ENCODE data around the gene OBSL1. TPM values are rescaled to one million over a fixed set of nuclear protein-coding genes. Genes with fewer than 3 reads are reported as not detected.

Gene OBSL1
- total RNA-seq, 4 donors from 2014 or later: 85.0 to 135 (median 98.3) TPM

DNA sequence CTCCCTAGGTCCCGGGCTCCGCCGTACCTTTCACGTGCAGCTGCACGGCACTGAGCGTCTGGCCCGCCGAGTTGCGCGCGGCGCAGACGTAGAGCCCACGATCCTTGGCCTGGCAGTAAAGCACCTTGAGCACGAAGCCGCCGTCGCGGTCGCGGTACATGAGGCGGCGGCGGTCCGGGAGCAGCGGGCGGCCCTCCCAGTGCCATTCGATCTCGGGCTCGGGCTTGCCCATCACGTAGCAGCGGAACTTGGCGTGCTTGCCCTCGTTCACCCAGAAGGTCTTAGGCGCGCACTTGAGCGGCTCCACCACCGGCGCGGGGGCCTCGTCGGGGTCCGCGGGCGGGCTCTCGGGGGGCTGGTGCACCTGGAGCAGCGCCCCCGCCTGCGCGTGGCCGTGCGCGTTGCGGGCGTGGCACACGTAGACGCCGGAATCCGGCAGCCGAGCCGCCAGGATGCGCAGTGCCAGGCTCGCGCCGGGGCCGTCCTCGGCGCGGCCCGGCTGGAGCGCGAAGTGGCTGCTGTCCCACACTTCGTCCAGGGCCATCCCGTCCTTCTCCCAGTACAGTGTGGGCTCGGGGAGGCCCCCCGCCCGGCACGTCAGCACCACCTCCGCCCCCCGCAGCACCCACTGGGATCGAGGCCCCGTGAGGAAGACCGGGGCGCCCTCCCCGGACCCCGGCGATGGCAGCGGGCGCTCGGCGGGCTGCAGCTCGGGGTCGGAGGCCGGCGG lies 980 bp downstream of the OBSL1 start:
- H3K9me3 ChIP-seq: no peaks in the 10 kb centered on the region
- TF ChIP-seq, protein P1, sequence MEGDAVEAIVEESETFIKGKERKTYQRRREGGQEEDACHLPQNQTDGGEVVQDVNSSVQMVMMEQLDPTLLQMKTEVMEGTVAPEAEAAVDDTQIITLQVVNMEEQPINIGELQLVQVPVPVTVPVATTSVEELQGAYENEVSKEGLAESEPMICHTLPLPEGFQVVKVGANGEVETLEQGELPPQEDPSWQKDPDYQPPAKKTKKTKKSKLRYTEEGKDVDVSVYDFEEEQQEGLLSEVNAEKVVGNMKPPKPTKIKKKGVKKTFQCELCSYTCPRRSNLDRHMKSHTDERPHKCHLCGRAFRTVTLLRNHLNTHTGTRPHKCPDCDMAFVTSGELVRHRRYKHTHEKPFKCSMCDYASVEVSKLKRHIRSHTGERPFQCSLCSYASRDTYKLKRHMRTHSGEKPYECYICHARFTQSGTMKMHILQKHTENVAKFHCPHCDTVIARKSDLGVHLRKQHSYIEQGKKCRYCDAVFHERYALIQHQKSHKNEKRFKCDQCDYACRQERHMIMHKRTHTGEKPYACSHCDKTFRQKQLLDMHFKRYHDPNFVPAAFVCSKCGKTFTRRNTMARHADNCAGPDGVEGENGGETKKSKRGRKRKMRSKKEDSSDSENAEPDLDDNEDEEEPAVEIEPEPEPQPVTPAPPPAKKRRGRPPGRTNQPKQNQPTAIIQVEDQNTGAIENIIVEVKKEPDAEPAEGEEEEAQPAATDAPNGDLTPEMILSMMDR (IDR thresholded peaks at IDR 0.05): peak in 1 of 5 experiments; percentile 19
- TF ChIP-seq POLR2A (IDR thresholded peaks at IDR 0.05): no peak
- TF ChIP-seq EP300 (IDR thresholded peaks at IDR 0.05): peak in 1 of 2 donors; percentile 33
- peak overlapping the region; percentile 73 to 92 (median 82) for H3K27ac ChIP-seq
- peaks cover 0 to 20% (median 3%) of the 10 kb centered on the region in 4 donors for H3K4me1 ChIP-seq
- no peak for DNase-seq (ENCODE audit: low spot score in 2 of 2)
- no peaks in the 10 kb centered on the region for H3K27me3 ChIP-seq
- WGBS, 2 donors: 12 to 18% methylated on average over 27 to 32 of the region's 95 CpGs
- peak overlapping the region; percentile 59 to 94 (median 68) for H3K4me3 ChIP-seq
- peaks cover 0 to 30% (median 0%) of the 10 kb centered on the region in 3 donors for H3K36me3 ChIP-seq

- H3K4me3 ChIP-seq: peak overlapping the region in 3 of 4 donors; percentile 59 to 94 (median 76)
- 65 to 71% methylated on average over 6 of the region's 6 CpGs for WGBS, 2 donors
These were observed 1.7 kb downstream of the OBSL1 start for GRCh38 chr2:219569635-219570034.

GRCh38 chr2:219569041-219569440 lies 2.3 kb downstream of the OBSL1 start:
- no peaks in the 10 kb centered on the region for H3K27me3 ChIP-seq
- TF ChIP-seq, protein P1 (IDR thresholded peaks at IDR 0.05): no peak
- TF ChIP-seq POLR2A (IDR thresholded peaks at IDR 0.05) (no peak), EP300 (IDR thresholded peaks at IDR 0.05) (no peak)
- H3K4me3 ChIP-seq: no peak overlapping the region
- peaks cover 0 to 43% (median 0%) of the 10 kb centered on the region in 3 donors for H3K36me3 ChIP-seq
- H3K9me3 ChIP-seq: no peaks in the 10 kb centered on the region
- 86 to 88% methylated on average over 6 of the region's 6 CpGs for WGBS, 2 donors
- no peak overlapping the region for H3K27ac ChIP-seq
- H3K4me1 ChIP-seq: peaks cover 0 to 20% (median 3%) of the 10 kb centered on the region in 4 donors
- DNase-seq (ENCODE audit: low spot score in 2 of 2): no peak

More at GRCh38 chr2:219569635-219570034, 1.7 kb downstream of the OBSL1 start:
- Histone ChIP-seq H3K4me1 (peaks cover 0 to 20% (median 3%) of the 10 kb centered on the region in 4 donors), H3K36me3 (peaks cover 0 to 37% (median 0%) of the 10 kb centered on the region in 3 donors), H3K27me3 (no peaks in the 10 kb centered on the region), H3K9me3 (no peaks in the 10 kb centered on the region), H3K27ac (peak overlapping the region in 1 of 4 donors; percentile 92)
- DNase-seq (ENCODE audit: low spot score in 2 of 2): no peak
- TF ChIP-seq POLR2A (IDR thresholded peaks at IDR 0.05): no peak
- TF ChIP-seq, protein P1 (IDR thresholded peaks at IDR 0.05): no peak
- TF ChIP-seq EP300 (IDR thresholded peaks at IDR 0.05): no peak

- H3K4me1 ChIP-seq: peaks cover 0 to 20% (median 3%) of the 10 kb centered on the region in 4 donors
- peaks cover 0 to 55% (median 0%) of the 10 kb centered on the region in 3 donors for H3K36me3 ChIP-seq
- H3K27ac ChIP-seq: no peak overlapping the region
- no peak for DNase-seq (ENCODE audit: low spot score in 2 of 2)
- no peak for TF ChIP-seq POLR2A (IDR thresholded peaks at IDR 0.05)
- TF ChIP-seq EP300 (IDR thresholded peaks at IDR 0.05): no peak
- TF ChIP-seq, protein P1 (IDR thresholded peaks at IDR 0.05): no peak
- no peaks in the 10 kb centered on the region for H3K9me3 ChIP-seq
- no peaks in the 10 kb centered on the region for H3K27me3 ChIP-seq
- H3K4me3 ChIP-seq: no peak overlapping the region
- 86 to 87% methylated on average over 35 of the region's 35 CpGs for WGBS, 2 donors
These were observed 3.5 kb downstream of the OBSL1 start for GRCh38 chr2:219567791-219568361.

- 88 to 92% methylated on average over 18 of the region's 18 CpGs for WGBS, 2 donors
- DNase-seq (ENCODE audit: low spot score in 2 of 2): no peak
These were observed 4.2 kb downstream of the OBSL1 start for GRCh38 chr2:219567131-219567530.

More at GRCh38 chr2:219567131-219567530, 4.2 kb downstream of the OBSL1 start:
- Histone ChIP-seq H3K4me3 (no peak overlapping the region), H3K27me3 (no peaks in the 10 kb centered on the region), H3K36me3 (peaks cover 0 to 62% (median 0%) of the 10 kb centered on the region in 3 donors), H3K9me3 (no peaks in the 10 kb centered on the region), H3K4me1 (peaks cover 0 to 20% (median 3%) of the 10 kb centered on the region in 4 donors), H3K27ac (no peak overlapping the region)
- TF ChIP-seq, protein P1 (IDR thresholded peaks at IDR 0.05): no peak
- no peak for TF ChIP-seq POLR2A (IDR thresholded peaks at IDR 0.05)
- no peak for TF ChIP-seq EP300 (IDR thresholded peaks at IDR 0.05)

All from tibial nerve (tissue), 4 donors.